HepG2 (cell line): ENCODE measurements around the gene SCMH1. TPM values are rescaled to one million over a fixed set of nuclear protein-coding genes. Genes with fewer than 3 reads are reported as not detected.

Experiments used
- ATAC-seq: fragments of 200-7000 bp; cut with Tn5 transposase; 3 replicates; pipeline ENCODE4 v1.9.1; 2020; ENCODE audit warnings: mild to moderate bottlenecking, moderate library complexity
- BruUV-seq: library from RNA; stranded (reverse); fragments of 400-500 nt; replicated peaks from 2 replicates; lab custom pipeline; 2021; lab: Mats Ljungman, UMichigan
- CTCF ChIA-PET: fragments of 300-600 bp; formaldehyde crosslinking; extraction: SDS; loops from one replicate; lab custom pipeline; 2021; ENCODE audit warnings: low total read pairs, inconsistent platforms, low intra/inter-chr PET ratio; lab: Yijun Ruan, JAX
- POLR2A ChIA-PET: fragments of 350-600 bp; sonication (Branson Sonifier 250); formaldehyde crosslinking; loops from one replicate; lab custom pipeline; 2020; ENCODE audit warnings: antibody characterized with exemption, inconsistent platforms; lab: Yijun Ruan, JAX
- DNase-seq: peaks from one replicate; pipeline ENCODE4 v3.0.0-alpha.2; 2015; ENCODE audit warnings: low spot score
- FAIRE-seq: peaks from 3 replicates; lab custom pipeline; 2011; peaks lifted over from hg19 to GRCh38; lab: Jason Lieb, UNC
- H2AFZ ChIP-seq: one replicate; pipeline ENCODE4 v1.6.1; 2011; ENCODE audit warnings: low read length, inconsistent platforms
- H3K27ac ChIP-seq: fragments of 300-600 bp; 3 replicates; pipeline ENCODE4 v1.8.0; 2011; ENCODE audit warnings: mixed run types, mild to moderate bottlenecking, mixed read lengths, low read length, inconsistent platforms; ENCODE audit not compliant: insufficient read depth; ENCODE audit errors: extremely low read length
- H3K27me3 ChIP-seq, 2 experiments: fragments of 200-600 bp in 1 of 2; 2 replicates in 1 of 2; 3 replicates in 1 of 2; pipeline versions ENCODE4 v1.6.0 to v1.8.0; 2011; ENCODE audit warnings: low read length in 2 of 2, mild to moderate bottlenecking in 2 of 2, moderate library complexity in 2 of 2, inconsistent platforms in 1 of 2; ENCODE audit not compliant: insufficient read depth in 2 of 2, control insufficient read depth in 1 of 2
- H3K36me3 ChIP-seq, 2 experiments: fragments of 200-600 bp in 1 of 2; replicated peaks in 1 of 2; 2 replicates in 1 of 2; 3 replicates in 1 of 2; pipeline versions ENCODE4 v1.5.1 to v1.8.0; 2011; ENCODE audit warnings: low read length in 2 of 2, inconsistent platforms in 1 of 2; ENCODE audit not compliant: insufficient read depth in 2 of 2, control insufficient read depth in 1 of 2
- H3K4me1 ChIP-seq: 2 replicates; pipeline ENCODE4 v1.5.1; 2012; ENCODE audit warnings: low read length, inconsistent platforms; ENCODE audit not compliant: insufficient read depth
- H3K4me2 ChIP-seq: 2 replicates; pipeline ENCODE4 v1.6.0; 2011; ENCODE audit warnings: low read depth, low read length, inconsistent platforms
- H3K4me3 ChIP-seq, 3 experiments: fragments of 200-600 bp in 1 of 3; sonication (generic), shearing (Covaris generic) in 1 of 3; replicated peaks in 1 of 3; 2 replicates each; pipeline ENCODE4 v1.5.1; 2011 to 2016; ENCODE audit warnings: low read length in 3 of 3, inconsistent platforms in 2 of 3, low read depth in 2 of 3, mild to moderate bottlenecking in 2 of 3, control low read depth in 1 of 3, mixed read lengths in 1 of 3; ENCODE audit not compliant: insufficient read depth in 1 of 3
- H3K79me2 ChIP-seq: one replicate; pipeline ENCODE4 v1.6.1; 2011; ENCODE audit warnings: low read length, inconsistent platforms; ENCODE audit not compliant: insufficient read depth
- H3K9ac ChIP-seq: 2 replicates; pipeline ENCODE4 v1.6.0; 2011; ENCODE audit warnings: mild to moderate bottlenecking, low read depth, low read length, inconsistent platforms; ENCODE audit not compliant: insufficient read depth
- H3K9me3 ChIP-seq: 2 replicates; pipeline ENCODE4 v1.5.1; 2012; ENCODE audit warnings: mild to moderate bottlenecking, low read length
- H4K20me1 ChIP-seq: 2 replicates; pipeline ENCODE4 v1.6.0; 2011; ENCODE audit warnings: inconsistent platforms, mild to moderate bottlenecking, low read length, moderate library complexity; ENCODE audit not compliant: insufficient read depth
- ARID3A ChIP-seq: IDR thresholded peaks from 2 replicates; pipeline ENCODE4 v1.6.1; 2012; ENCODE audit warnings: low read depth, low read length, improper control_type of control experiment
- CCAR2 ChIP-seq: fragments of 200-400 bp; formaldehyde crosslinking; optimal IDR thresholded peaks from 2 replicates; pipeline ENCODE3; 2018; ENCODE audit warnings: low read depth, mild to moderate bottlenecking, low read length, moderate library complexity
- CREB3 ChIP-seq: sonication (generic); formaldehyde crosslinking; IDR thresholded peaks from 2 replicates; pipeline ENCODE4 v1.5.0; 2020; ENCODE audit warnings: missing genetic modification reagents
- GFI1 ChIP-seq: sonication (generic); formaldehyde crosslinking; IDR thresholded peaks from 2 replicates; pipeline ENCODE4 v1.5.0; 2020; ENCODE audit warnings: missing genetic modification reagents, mild to moderate bottlenecking, borderline replicate concordance
- SETDB1 ChIP-seq: sonication (generic); formaldehyde crosslinking; IDR thresholded peaks from 2 replicates; pipeline ENCODE4 v1.5.1; 2020; ENCODE audit warnings: missing genetic modification reagents, mild to moderate bottlenecking, borderline replicate concordance
- STAT6 ChIP-seq: sonication (generic); formaldehyde crosslinking; IDR thresholded peaks from 2 replicates; pipeline ENCODE4 v1.4.0; 2020; ENCODE audit warnings: missing genetic modification reagents, mild to moderate bottlenecking, borderline replicate concordance
- TFAP4 ChIP-seq: sonication (generic); IDR thresholded peaks from 2 replicates; pipeline ENCODE4 v1.6.1; 2016; ENCODE audit warnings: low read depth, borderline replicate concordance
- ZNF274 ChIP-seq: sonication (generic); formaldehyde crosslinking; IDR thresholded peaks from 2 replicates; pipeline ENCODE4 v1.5.1; 2020; ENCODE audit warnings: mild to moderate bottlenecking, missing genetic modification reagents
- ZNF460 ChIP-seq: sonication (generic); formaldehyde crosslinking; IDR thresholded peaks from 2 replicates; pipeline ENCODE4 v1.5.1; 2020; ENCODE audit warnings: missing genetic modification reagents, mild to moderate bottlenecking, borderline replicate concordance
- ZNF484 ChIP-seq: sonication (generic); formaldehyde crosslinking; IDR thresholded peaks from 2 replicates; pipeline ENCODE4 v1.5.1; 2020; ENCODE audit warnings: mild to moderate bottlenecking, low read depth, missing genetic modification reagents, borderline replicate concordance
- ZNF513 ChIP-seq: sonication (generic); formaldehyde crosslinking; conservative IDR thresholded peaks from 2 replicates; pipeline ENCODE4 v1.5.0; 2020; ENCODE audit warnings: missing genetic modification reagents
- ZSCAN21 ChIP-seq: sonication (generic); formaldehyde crosslinking; IDR thresholded peaks from 2 replicates; pipeline ENCODE4 v1.8.0; 2022; ENCODE audit warnings: mild to moderate bottlenecking, missing genetic modification reagents, moderate library complexity, borderline replicate concordance
- ZSCAN30 ChIP-seq: sonication (generic); formaldehyde crosslinking; IDR thresholded peaks from 2 replicates; pipeline ENCODE4 v1.5.0; 2020; ENCODE audit warnings: mild to moderate bottlenecking, missing genetic modification reagents
- ZSCAN5A ChIP-seq: sonication (generic); formaldehyde crosslinking; IDR thresholded peaks from 2 replicates; pipeline ENCODE4 v1.8.0; 2022; ENCODE audit warnings: mild to moderate bottlenecking, missing genetic modification reagents, borderline replicate concordance
- in situ Hi-C: cut with HindIII; loops from 2 replicates; pipeline ENCODE4 v1.10.0; 2017; ENCODE audit warnings: low pct_unique_long_range_greater_than_20kb; ENCODE audit not compliant: extremely low pct_ligation_motif_present
- intact Hi-C: fragments of 100-400 bp; cut with micrococcal nuclease; formaldehyde crosslinking; loops from one replicate; pipeline ENCODE4 v1.10.0; 2022; ENCODE audit not compliant: unreplicated experiment
- polyA plus RNA-seq, 8 experiments: library from polyadenylated mRNA; depleted of rRNA in 3 of 8; stranded (reverse) in 7 of 8; unstranded in 1 of 8; fragments of >200 nt; fragmentation: Illumina TruSeq in 4 of 8; extraction: Trizol in 4 of 8; gene quantifications; 2 replicates each; pipeline versions ENCODE4 v1.2.1 to v1.2.3, GENCODE V29; 2011 to 2016; ENCODE audit warnings: low read depth in 4 of 8, missing spikeins in 1 of 8, mixed read lengths in 1 of 8; ENCODE audit not compliant: insufficient read depth in 1 of 8
- total RNA-seq, 5 experiments: library from RNA; depleted of rRNA; stranded (reverse); fragments of >200 nt; fragmentation: Illumina TruSeq; extraction: Trizol; gene quantifications; 2 replicates each; pipeline ENCODE4 v1.2.3, GENCODE V29; 2016; ENCODE audit warnings: low read depth in 1 of 5

The SCMH1 gene
- total and polyA plus RNA-seq, 2 of the 13 experiments (the other 11 are each of a cell fraction or from before 2014, with no cell fraction given): 41.8 to 52.6 TPM

GRCh38 chr1:41078193-41078592 is 163.9 kb downstream of the SCMH1 start (continued):
- TF ChIP-seq ZSCAN21: no peak
- no peak for TF ChIP-seq SETDB1 (CRISPR knock-in tag)
- TF ChIP-seq ZSCAN5A (CRISPR knock-in tag): no peak
- no peak for TF ChIP-seq CCAR2
- no peak for TF ChIP-seq ZSCAN30 (CRISPR knock-in tag)
- no peak for TF ChIP-seq CREB3 (CRISPR knock-in tag)
- no peak for TF ChIP-seq TFAP4
- no peak for TF ChIP-seq GFI1 (CRISPR knock-in tag)

GRCh38 chr1:41073971-41074370 is 168.1 kb downstream of the SCMH1 start:
- DNase-seq (no peak), FAIRE-seq (no peak), ATAC-seq (no peak)
- intact Hi-C loops (no loop called here), in situ Hi-C loops (no loop called here)
- H3K36me3 ChIP-seq: peaks cover 3 to 18% of the 10 kb centered on the region in 2 experiments; a peak in 4 of 5 replicates
- no peaks in the 10 kb centered on the region for H3K79me2 ChIP-seq
- H2AFZ ChIP-seq: no peak overlapping the region
- no peaks in the 10 kb centered on the region for H3K9me3 ChIP-seq
- BruUV-seq: no TSS peak
- H3K27ac ChIP-seq: no peak overlapping the region
- ChIA-PET POLR2A (no interaction called here), CTCF (no interaction called here)
- H3K9ac ChIP-seq: no peak overlapping the region
- no peak overlapping the region for H3K4me3 ChIP-seq
- H3K4me2 ChIP-seq: no peak overlapping the region
- H3K27me3 ChIP-seq: no peaks in the 10 kb centered on the region
- H3K4me1 ChIP-seq: no peaks in the 10 kb centered on the region
- H4K20me1 ChIP-seq: no peaks in the 10 kb centered on the region
- TF ChIP-seq ARID3A (no peak), ZNF274 (CRISPR knock-in tag) (no peak), ZNF460 (CRISPR knock-in tag) (no peak), ZNF513 (no peak), STAT6 (CRISPR knock-in tag) (no peak), ZNF484 (CRISPR knock-in tag) (no peak)
